HTERT RPE-1 (cell line): ENCODE measurements around the gene JADE3.

Experiments used
- in situ Hi-C: fragments of 300-500 bp; cut with MboI; formaldehyde crosslinking; loops from 4 replicates; pipeline ENCODE4 v1.14.3; 2020; ENCODE audit warnings: low sequenced_read_pairs

The JADE3 gene

GRCh38 chrX:46992070-46992469 lies 79.8 kb downstream of the JADE3 start:
- in situ Hi-C loops, result no loop called here

- in situ Hi-C loops, result no loop called here
These were observed 81.9 kb downstream of the JADE3 start for GRCh38 chrX:46994096-46994495.

GRCh38 chrX:47012131-47012530 lies 99.9 kb downstream of the JADE3 start:
- in situ Hi-C loops, result no loop called here

- in situ Hi-C loops, result no loop called here
These were observed 114.0 kb downstream of the JADE3 start for GRCh38 chrX:47026198-47026597.

GRCh38 chrX:47030339-47030738 lies 118.1 kb downstream of the JADE3 start:
- in situ Hi-C loops, result no loop called here

- in situ Hi-C loops, result no loop called here
These were observed 135.8 kb downstream of the JADE3 start for GRCh38 chrX:47047989-47048388.

- in situ Hi-C loops, result no loop called here
These were observed 147.1 kb downstream of the JADE3 start for GRCh38 chrX:47059142-47059874.

GRCh38 chrX:47060708-47061107 lies 148.5 kb downstream of the JADE3 start:
- in situ Hi-C loops, result no loop called here

GRCh38 chrX:47061238-47061919 lies 149.2 kb downstream of the JADE3 start:
- in situ Hi-C loops, result no loop called here

- in situ Hi-C loops, result no loop called here
These were observed 151.0 kb downstream of the JADE3 start for GRCh38 chrX:47063179-47063578.

GRCh38 chrX:47068214-47068613 lies 156.0 kb downstream of the JADE3 start:
- in situ Hi-C loops, result no loop called here

- in situ Hi-C loops, result no loop called here
These were observed 156.5 kb downstream of the JADE3 start for GRCh38 chrX:47068720-47069119.

GRCh38 chrX:47078129-47079043 lies 166.2 kb downstream of the JADE3 start, which contains the start of gene RGN:
TSS of gene RGN (plus strand) at chrX:47078443. CDS start at chrX:47081145, 2,702 bp downstream.
- in situ Hi-C loops, result no loop called here

- in situ Hi-C loops, result no loop called here
These were observed 168.1 kb downstream of the JADE3 start for GRCh38 chrX:47080215-47080914.

GRCh38 chrX:47080915-47081236 lies 168.7 kb downstream of the JADE3 start:
- in situ Hi-C loops, result no loop called here

- in situ Hi-C loops, result no loop called here
These were observed 179.0 kb downstream of the JADE3 start for GRCh38 chrX:47091149-47091775.

GRCh38 chrX:47093248-47093647 lies 181.0 kb downstream of the JADE3 start:
- in situ Hi-C loops, result no loop called here

GRCh38 chrX:47093860-47094259 lies 181.6 kb downstream of the JADE3 start:
- in situ Hi-C loops, result no loop called here

GRCh38 chrX:47097018-47097417 lies 184.8 kb downstream of the JADE3 start:
- in situ Hi-C loops, result no loop called here

- in situ Hi-C loops, result no loop called here
These were observed 186.3 kb downstream of the JADE3 start for GRCh38 chrX:47098338-47099094.
